ENCODE data around the gene SPINK8. TPM values are rescaled to one million over a fixed set of nuclear protein-coding genes. Genes with fewer than 3 reads are reported as not detected.

Gene SPINK8
- total RNA-seq, 1 donor from 2014 or later: not detected

- Mint-ChIP-seq H3K4me1 (ENCODE audit: unreplicated experiment) (no peaks in the 10 kb centered on the region), H3K36me3 (ENCODE audit: unreplicated experiment) (no peaks in the 10 kb centered on the region), H3K27me3 (ENCODE audit: unreplicated experiment) (no peaks in the 10 kb centered on the region), H3K9me3 (ENCODE audit: unreplicated experiment) (no peaks in the 10 kb centered on the region), H3K4me3 (ENCODE audit: unreplicated experiment) (no peak overlapping the region), H3K27ac (ENCODE audit: unreplicated experiment) (no peak overlapping the region)
- no peak for TF ChIP-seq CTCF (IDR thresholded peaks at IDR 0.05)
- DNase-seq (ENCODE audit: extremely low spot score, unreplicated experiment): peak; percentile 0
These were observed 52.6 kb downstream of the SPINK8 start for GRCh38 chr3:48280881-48281280.

DNA sequence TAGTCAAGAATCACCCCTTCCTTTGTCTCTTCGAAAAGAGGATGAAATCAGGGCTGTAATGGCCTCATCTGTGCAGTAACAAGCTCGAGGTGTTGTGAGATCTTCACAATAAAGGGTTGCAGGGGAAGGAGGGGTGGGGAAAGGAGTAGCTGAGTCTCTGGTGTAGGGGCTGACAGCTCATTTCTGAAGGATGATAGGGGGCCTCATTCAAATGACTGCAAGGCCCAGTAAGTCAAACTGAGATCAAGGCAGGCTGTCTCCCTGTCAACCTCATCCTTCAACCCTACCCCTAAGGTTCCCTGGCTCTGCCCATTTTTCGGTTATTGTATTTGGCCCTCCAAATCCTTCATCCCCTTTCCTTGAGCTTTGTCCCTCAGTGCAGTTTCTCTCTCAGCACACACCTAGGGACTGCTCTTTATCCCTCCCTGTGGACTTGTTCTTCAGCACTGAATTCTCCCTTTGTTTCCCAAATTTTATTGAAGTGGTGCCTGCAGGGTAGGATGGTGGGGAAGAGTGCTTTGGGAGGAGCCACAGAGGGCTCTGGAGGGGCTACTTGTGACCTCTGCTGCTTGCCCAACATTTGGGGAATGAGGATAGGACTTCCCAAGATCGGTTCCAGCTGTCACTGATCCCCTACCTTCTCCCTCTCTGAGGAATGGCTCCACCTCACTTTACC lies 54.4 kb downstream of the SPINK8 start:
- TF ChIP-seq CTCF (IDR thresholded peaks at IDR 0.05): no peak

GRCh38 chr3:48276911-48277641 lies 56.4 kb downstream of the SPINK8 start:
- Mint-ChIP-seq H3K4me3 (ENCODE audit: unreplicated experiment) (no peak overlapping the region), H3K9me3 (ENCODE audit: unreplicated experiment) (no peaks in the 10 kb centered on the region), H3K27me3 (ENCODE audit: unreplicated experiment) (no peaks in the 10 kb centered on the region), H3K4me1 (ENCODE audit: unreplicated experiment) (no peaks in the 10 kb centered on the region), H3K36me3 (ENCODE audit: unreplicated experiment) (no peaks in the 10 kb centered on the region), H3K27ac (ENCODE audit: unreplicated experiment) (no peak overlapping the region)
- TF ChIP-seq CTCF (IDR thresholded peaks at IDR 0.05): no peak
- DNase-seq (ENCODE audit: extremely low spot score, unreplicated experiment): peak; percentile 40

More for the DNA sequence above, 54.4 kb downstream of the SPINK8 start:
- no peak overlapping the region for H3K4me3 Mint-ChIP-seq (ENCODE audit: unreplicated experiment)
- H3K27me3 Mint-ChIP-seq (ENCODE audit: unreplicated experiment): no peaks in the 10 kb centered on the region
- no peak for DNase-seq (ENCODE audit: extremely low spot score, unreplicated experiment)
- no peaks in the 10 kb centered on the region for H3K36me3 Mint-ChIP-seq (ENCODE audit: unreplicated experiment)
- no peak overlapping the region for H3K27ac Mint-ChIP-seq (ENCODE audit: unreplicated experiment)
- H3K4me1 Mint-ChIP-seq (ENCODE audit: unreplicated experiment): no peaks in the 10 kb centered on the region
- H3K9me3 Mint-ChIP-seq (ENCODE audit: unreplicated experiment): no peaks in the 10 kb centered on the region

- H3K27me3 Mint-ChIP-seq (ENCODE audit: unreplicated experiment): no peaks in the 10 kb centered on the region
- no peaks in the 10 kb centered on the region for H3K4me1 Mint-ChIP-seq (ENCODE audit: unreplicated experiment)
- no peaks in the 10 kb centered on the region for H3K9me3 Mint-ChIP-seq (ENCODE audit: unreplicated experiment)
- no peak for TF ChIP-seq CTCF (IDR thresholded peaks at IDR 0.05)
- DNase-seq (ENCODE audit: extremely low spot score, unreplicated experiment): no peak
- H3K36me3 Mint-ChIP-seq (ENCODE audit: unreplicated experiment): no peaks in the 10 kb centered on the region
- H3K4me3 Mint-ChIP-seq (ENCODE audit: unreplicated experiment): no peak overlapping the region
- H3K27ac Mint-ChIP-seq (ENCODE audit: unreplicated experiment): no peak overlapping the region
These were observed 58.0 kb downstream of the SPINK8 start for GRCh38 chr3:48275287-48276027.

DNA sequence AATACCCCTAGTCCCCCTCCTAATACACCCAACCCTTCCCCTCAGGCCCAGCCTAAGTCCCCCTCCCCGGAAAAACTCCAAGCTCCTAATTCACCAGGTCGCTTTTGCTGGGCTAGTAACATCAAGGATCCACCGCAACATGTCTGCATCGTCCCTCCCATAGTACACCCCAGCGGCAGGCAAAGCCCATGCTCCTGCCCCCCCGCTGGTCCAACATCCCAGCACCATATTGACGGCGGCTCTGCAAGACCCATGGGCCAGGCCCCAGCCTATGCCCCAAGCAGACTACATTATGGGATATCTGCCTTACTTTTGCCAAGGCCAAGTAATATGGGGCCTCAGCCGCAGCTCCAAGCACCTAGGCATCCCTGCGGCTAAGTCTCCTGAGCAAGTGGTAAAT lies 59.0 kb downstream of the SPINK8 start:
- Mint-ChIP-seq H3K36me3 (ENCODE audit: unreplicated experiment) (no peaks in the 10 kb centered on the region), H3K4me3 (ENCODE audit: unreplicated experiment) (no peak overlapping the region), H3K27me3 (ENCODE audit: unreplicated experiment) (no peaks in the 10 kb centered on the region), H3K9me3 (ENCODE audit: unreplicated experiment) (no peaks in the 10 kb centered on the region), H3K4me1 (ENCODE audit: unreplicated experiment) (no peaks in the 10 kb centered on the region), H3K27ac (ENCODE audit: unreplicated experiment) (no peak overlapping the region)
- no peak for TF ChIP-seq CTCF (IDR thresholded peaks at IDR 0.05)
- DNase-seq (ENCODE audit: extremely low spot score, unreplicated experiment): no peak

All from osteocyte (in vitro differentiated cells).